SK-N-MC (cell line): ENCODE data around the gene DIS3L.
A peak's percentile ranks its signal among the peaks of the same experiment; 100 is the strongest.

Source experiments
- EZH2 ChIP-seq: fragments of 200-600 bp; sonication (generic); IDR thresholded peaks from one replicate; pipeline ENCODE4 v1.6.1; 2017; ENCODE audit warnings: antibody characterized with exemption
- FOXP2 ChIP-seq: optimal IDR thresholded peaks from 2 replicates; pipeline ENCODE3; 2011; ENCODE audit warnings: mild to moderate bottlenecking, moderate library complexity; ENCODE audit not compliant: insufficient read depth; ENCODE audit errors: extremely low read length, control extremely low read depth
- POLR2AphosphoS5 ChIP-seq: IDR thresholded peaks from 2 replicates; pipeline ENCODE4 v1.6.1; 2012; ENCODE audit warnings: mild to moderate bottlenecking, low read depth, low read length, borderline replicate concordance

DNA sequence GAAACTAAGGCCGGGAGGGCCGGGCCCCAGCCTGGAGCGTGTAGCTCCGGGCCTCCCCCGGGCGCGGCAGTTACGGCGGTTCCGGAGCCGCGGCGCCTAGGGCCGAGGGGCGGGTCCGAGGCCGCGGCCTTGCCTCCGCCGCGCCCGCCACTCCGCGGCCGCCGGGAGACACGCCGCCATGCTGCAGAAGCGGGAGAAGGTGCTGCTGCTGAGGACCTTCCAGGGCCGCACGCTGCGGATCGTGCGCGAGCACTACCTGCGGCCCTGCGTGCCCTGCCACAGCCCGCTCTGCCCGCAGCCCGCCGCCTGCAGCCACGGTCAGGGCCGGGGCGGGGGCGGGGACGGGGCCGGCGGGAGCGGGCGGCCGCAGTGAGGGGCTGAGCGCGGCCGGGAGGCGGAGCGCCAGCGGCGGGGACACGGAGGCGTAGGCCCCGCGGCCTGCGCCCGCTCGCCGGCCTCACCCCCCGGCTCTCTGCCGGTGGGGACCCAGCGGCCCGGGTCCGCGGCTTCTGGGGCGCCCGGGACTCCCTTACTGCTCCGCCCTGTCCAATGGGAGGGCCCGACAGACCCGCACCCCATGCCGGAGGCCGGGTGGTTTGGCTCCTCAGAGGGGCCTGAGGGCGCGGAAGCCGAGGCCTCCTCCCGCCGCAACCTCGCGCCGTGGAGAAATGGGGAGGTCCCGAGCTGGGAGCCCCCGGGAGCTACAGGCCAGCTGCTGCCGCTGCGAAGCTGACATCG lies at the start of gene DIS3L:
- no peak for TF ChIP-seq EZH2
- peak; percentile 40; the same call in 1 of the 2 replicates for TF ChIP-seq POLR2AphosphoS5
- no peak for TF ChIP-seq FOXP2
